Activated T-helper 1 cell treated with anti-CD3 and anti-CD28 coated beads, Interleukin-2, amount 50 U/mL, for 16 hours (primary cell): Measurements from ENCODE around the gene RIPOR3.
"Not testable (repeated sequence)": the region's sequence is repeated elsewhere in the genome, so short reads cannot be mapped to it uniquely, and the experiment has no call there.

Source experiments
- DNase-seq, 2 donors: peaks; one replicate each; pipeline ENCODE4 v3.0.0-alpha.2; 2020; ENCODE audit warnings: low read depth in 1 of 2, low spot score in 1 of 2

Gene RIPOR3

GRCh38 chr20:50578778-50579165 lies 112.6 kb downstream of the RIPOR3 start:
- no peak for DNase-seq

- no peak for DNase-seq
These were observed 113.1 kb downstream of the RIPOR3 start for GRCh38 chr20:50578061-50578777.

GRCh38 chr20:50577175-50578018 lies 113.9 kb downstream of the RIPOR3 start:
- DNase-seq = no peak

- peak; percentile 44 to 52 for DNase-seq
These were observed 115.2 kb downstream of the RIPOR3 start for GRCh38 chr20:50575865-50576720.

GRCh38 chr20:50574586-50574985 lies 116.8 kb downstream of the RIPOR3 start:
- no peak for DNase-seq

GRCh38 chr20:50574108-50574507 lies 117.2 kb downstream of the RIPOR3 start:
- no peak for DNase-seq

- no peak for DNase-seq
These were observed 118.2 kb downstream of the RIPOR3 start for GRCh38 chr20:50572938-50573777.

GRCh38 chr20:50571466-50571865 lies 119.9 kb downstream of the RIPOR3 start:
- no peak for DNase-seq

- no peak for DNase-seq
These were observed 121.2 kb downstream of the RIPOR3 start for GRCh38 chr20:50569864-50570836.

GRCh38 chr20:50569487-50569863 lies 121.9 kb downstream of the RIPOR3 start:
- not testable (repeated sequence) for DNase-seq

- no peak for DNase-seq
These were observed 122.8 kb downstream of the RIPOR3 start for GRCh38 chr20:50568549-50568942.

GRCh38 chr20:50567860-50568548 lies 123.3 kb downstream of the RIPOR3 start:
- no peak for DNase-seq

GRCh38 chr20:50565871-50566270 lies 125.5 kb downstream of the RIPOR3 start:
- DNase-seq = no peak

GRCh38 chr20:50565383-50565782 lies 126.0 kb downstream of the RIPOR3 start:
- no peak for DNase-seq

GRCh38 chr20:50563133-50563944 lies 128.0 kb downstream of the RIPOR3 start:
- no peak for DNase-seq

GRCh38 chr20:50562262-50562701 lies 129.1 kb downstream of the RIPOR3 start:
- no peak for DNase-seq

- peak in 1 of 2 donors; percentile 50 for DNase-seq
These were observed 129.8 kb downstream of the RIPOR3 start for GRCh38 chr20:50561379-50562078.
